ENCODE results near the gene KDM1B. TPM values are rescaled to one million over a fixed set of nuclear protein-coding genes. Genes with fewer than 3 reads are reported as not detected.

KDM1B gene
- total RNA-seq, 1 donor from 2014 or later: 26.0 TPM

GRCh38 chr6:18151801-18152200, 3.4 kb upstream of the KDM1B start:
- no peak overlapping the region for H3K27ac ChIP-seq
- H3K27me3 ChIP-seq (ENCODE audit: low read depth): no peaks in the 10 kb centered on the region
- DNase-seq: no peak
- no peaks in the 10 kb centered on the region for H3K9me3 ChIP-seq
- H3K4me3 ChIP-seq: no peak overlapping the region
- H3K4me1 ChIP-seq: peaks cover 23% of the 10 kb centered on the region
- no peak for TF ChIP-seq CTCF (IDR thresholded peaks at IDR 0.05)
- intact Hi-C loops (cut with DNase I): no loop called here
- peaks cover 12% of the 10 kb centered on the region for H3K36me3 ChIP-seq
- ATAC-seq: no peak

GRCh38 chr6:18153311-18153703, 1.9 kb upstream of the KDM1B start:
- DNase-seq: no peak
- peaks cover 23% of the 10 kb centered on the region for H3K4me1 ChIP-seq
- no peak overlapping the region for H3K4me3 ChIP-seq
- TF ChIP-seq CTCF (IDR thresholded peaks at IDR 0.05): no peak
- H3K27me3 ChIP-seq (ENCODE audit: low read depth): no peaks in the 10 kb centered on the region
- intact Hi-C loops (cut with DNase I): no loop called here
- no peaks in the 10 kb centered on the region for H3K9me3 ChIP-seq
- H3K36me3 ChIP-seq: no peaks in the 10 kb centered on the region
- ATAC-seq: no peak
- H3K27ac ChIP-seq: no peak overlapping the region

GRCh38 chr6:18154507-18155149, 594 bp upstream of the KDM1B start, which contains the start of gene TPMT:
Gene TPMT, minus strand, starts transcription at chr6:18155077. Its CDS starts 5,950 bp downstream, at chr6:18149127.
- DNase-seq: peak; percentile 59
- peaks cover 2% of the 10 kb centered on the region for H3K36me3 ChIP-seq
- TF ChIP-seq CTCF (IDR thresholded peaks at IDR 0.05): no peak
- ATAC-seq: peak in 1 of 2 donors; percentile 16
- peak within 1 kb of the TSS; percentile 95 for H3K4me3 ChIP-seq
- H3K9me3 ChIP-seq: no peaks in the 10 kb centered on the region
- peak within 1 kb of the TSS; percentile 93 for H3K27ac ChIP-seq
- intact Hi-C loops (cut with DNase I): no loop called here
- peaks cover 23% of the 10 kb centered on the region for H3K4me1 ChIP-seq
- H3K27me3 ChIP-seq (ENCODE audit: low read depth): no peaks in the 10 kb centered on the region

GRCh38 chr6:18155864-18156421, 721 bp downstream of the KDM1B start:
- intact Hi-C loops (cut with DNase I): no loop called here
- TF ChIP-seq CTCF (IDR thresholded peaks at IDR 0.05): peak; percentile 31
- ATAC-seq (peak; percentile 64 to 72), DNase-seq (peak; percentile 86)
- Histone ChIP-seq H3K4me3 (peak overlapping the region; percentile 95), H3K27ac (peak overlapping the region; percentile 93), H3K27me3 (ENCODE audit: low read depth) (no peaks in the 10 kb centered on the region), H3K4me1 (peaks cover 23% of the 10 kb centered on the region), H3K36me3 (peaks cover 11% of the 10 kb centered on the region), H3K9me3 (no peaks in the 10 kb centered on the region)

GRCh38 chr6:18160911-18161310, 5.7 kb downstream of the KDM1B start:
- H3K36me3 ChIP-seq: peaks cover 53% of the 10 kb centered on the region
- no peak for TF ChIP-seq CTCF (IDR thresholded peaks at IDR 0.05)
- H3K27me3 ChIP-seq (ENCODE audit: low read depth): no peaks in the 10 kb centered on the region
- ATAC-seq (no peak), DNase-seq (no peak)
- H3K9me3 ChIP-seq: no peaks in the 10 kb centered on the region
- H3K4me1 ChIP-seq: peaks cover 5% of the 10 kb centered on the region
- intact Hi-C loops (cut with DNase I): no loop called here
- H3K4me3 ChIP-seq: no peak overlapping the region
- H3K27ac ChIP-seq: no peak overlapping the region

All from lower lobe of right lung (tissue), 2 donors.